ENCODE results near the gene RBMS3.

Gene RBMS3

GRCh38 chr3:29694783-29695182 is 413.9 kb downstream of the RBMS3 start:
- no peak for DNase-seq

GRCh38 chr3:29695201-29695600 is 414.3 kb downstream of the RBMS3 start:
- no peak for DNase-seq

GRCh38 chr3:29695643-29696198 is 414.9 kb downstream of the RBMS3 start:
- no peak for DNase-seq

GRCh38 chr3:29696311-29696710 is 415.4 kb downstream of the RBMS3 start:
- DNase-seq = no peak

GRCh38 chr3:29697989-29698388 is 417.1 kb downstream of the RBMS3 start:
- DNase-seq = no peak

GRCh38 chr3:29700256-29700655 is 419.4 kb downstream of the RBMS3 start:
- DNase-seq = no peak

- DNase-seq = no peak
Measured at GRCh38 chr3:29701326-29701983, 420.6 kb downstream of the RBMS3 start.

GRCh38 chr3:29705906-29706844 is 425.3 kb downstream of the RBMS3 start:
- DNase-seq = no peak

GRCh38 chr3:29708884-29709283 is 428.0 kb downstream of the RBMS3 start:
- DNase-seq = no peak

GRCh38 chr3:29711255-29711771 is 430.4 kb downstream of the RBMS3 start:
- DNase-seq = no peak

GRCh38 chr3:29716213-29716612 is 435.3 kb downstream of the RBMS3 start:
- no peak for DNase-seq

- DNase-seq = no peak
Measured at GRCh38 chr3:29718661-29719065, 437.8 kb downstream of the RBMS3 start.

GRCh38 chr3:29720665-29721064 is 439.8 kb downstream of the RBMS3 start:
- DNase-seq = no peak

- DNase-seq = no peak
Measured at GRCh38 chr3:29721789-29722188, 440.9 kb downstream of the RBMS3 start.

GRCh38 chr3:29731050-29731449 is 450.2 kb downstream of the RBMS3 start:
- no peak for DNase-seq

- DNase-seq = no peak
Measured at GRCh38 chr3:29741231-29741630, 460.4 kb downstream of the RBMS3 start.

- DNase-seq = no peak
Measured at GRCh38 chr3:29745232-29745870, 464.5 kb downstream of the RBMS3 start.

GRCh38 chr3:29746163-29746760 is 465.4 kb downstream of the RBMS3 start:
- DNase-seq = no peak

GRCh38 chr3:29747991-29748390 is 467.1 kb downstream of the RBMS3 start:
- no peak for DNase-seq

GRCh38 chr3:29751647-29752314 is 470.9 kb downstream of the RBMS3 start:
- no peak for DNase-seq

GRCh38 chr3:29754346-29754745 is 473.5 kb downstream of the RBMS3 start:
- DNase-seq = no peak

- DNase-seq = no peak
Measured at GRCh38 chr3:29755416-29755815, 474.5 kb downstream of the RBMS3 start.

Measured in Kasumi-1 (cell line).